HEK293T (cell line): ENCODE measurements around the gene CBLN3.

Experiments
- BHLHE40 ChIP-seq: fragments of 450-650 bp; IDR thresholded peaks from 2 replicates; pipeline ENCODE4 v1.6.1; 2016; ENCODE audit warnings: mild to moderate bottlenecking, moderate library complexity, borderline replicate concordance
- CTBP1 ChIP-seq: fragments of 450-650 bp; IDR thresholded peaks from 2 replicates; pipeline ENCODE4 v1.6.1; 2016; ENCODE audit warnings: borderline replicate concordance
- ELF4 ChIP-seq: fragments of 450-650 bp; IDR thresholded peaks from 2 replicates; pipeline ENCODE4 v1.6.1; 2017; ENCODE audit warnings: antibody characterized with exemption
- FOXA1 ChIP-seq: fragments of 450-650 bp; IDR thresholded peaks from 2 replicates; pipeline ENCODE4 v1.6.1; 2016; ENCODE audit warnings: mild to moderate bottlenecking
- FOXK2 ChIP-seq: fragments of 450-650 bp; IDR thresholded peaks from 2 replicates; pipeline ENCODE4 v1.6.1; 2016; ENCODE audit warnings: mild to moderate bottlenecking
- FOXM1 ChIP-seq: fragments of 450-650 bp; IDR thresholded peaks from 2 replicates; pipeline ENCODE4 v1.6.1; 2017; ENCODE audit warnings: mild to moderate bottlenecking, borderline replicate concordance
- HDGF ChIP-seq: fragments of 450-650 bp; IDR thresholded peaks from 2 replicates; pipeline ENCODE4 v1.6.1; 2017; ENCODE audit warnings: antibody characterized with exemption, borderline replicate concordance
- L3MBTL2 ChIP-seq: fragments of 450-650 bp; conservative IDR thresholded peaks from 2 replicates; pipeline ENCODE4 v1.6.1; 2016; ENCODE audit warnings: mild to moderate bottlenecking
- SP1 ChIP-seq: fragments of 450-650 bp; IDR thresholded peaks from 2 replicates; pipeline ENCODE4 v1.6.1; 2017
- SUZ12 ChIP-seq: fragments of 450-650 bp; IDR thresholded peaks from 2 replicates; pipeline ENCODE4 v1.6.1; 2016; ENCODE audit warnings: mild to moderate bottlenecking
- TARDBP ChIP-seq: fragments of 450-650 bp; IDR thresholded peaks from 2 replicates; pipeline ENCODE4 v1.6.1; 2016
- ZNF384 ChIP-seq: fragments of 450-650 bp; IDR thresholded peaks from 2 replicates; pipeline ENCODE4 v1.6.1; 2016

GRCh38 chr14:24456980-24457379 is 27.5 kb upstream of the CBLN3 start:
- TF ChIP-seq SUZ12 (no peak), FOXK2 (no peak), ZNF384 (no peak), SP1 (no peak), BHLHE40 (no peak), CTBP1 (no peak), FOXA1 (no peak), ELF4 (no peak), TARDBP (no peak), FOXM1 (no peak), HDGF (no peak), L3MBTL2 (no peak)
